GM12892 (cell line): Measurements from ENCODE around the gene CFAP251.

Source experiments
- POLR2A ChIP-seq: IDR thresholded peaks from 2 replicates; pipeline ENCODE4 v1.6.1; 2011; ENCODE audit warnings: low read depth, low read length, control low read depth
- POLR2AphosphoS5 ChIP-seq: IDR thresholded peaks from 2 replicates; pipeline ENCODE4 v1.6.1; 2011; ENCODE audit warnings: low read depth, low read length, control low read depth
- TAF1 ChIP-seq: IDR thresholded peaks from 2 replicates; pipeline ENCODE4 v1.6.1; 2011; ENCODE audit warnings: low read depth, mild to moderate bottlenecking, control low read depth, low read length, borderline replicate concordance

GRCh38 chr12:122021193-122021821 lies 102.9 kb downstream of the CFAP251 start:
- TF ChIP-seq POLR2AphosphoS5: no peak
- TF ChIP-seq POLR2A: no peak
- TF ChIP-seq TAF1: no peak
